ENCODE data around the gene UBE2R2.

DNA sequence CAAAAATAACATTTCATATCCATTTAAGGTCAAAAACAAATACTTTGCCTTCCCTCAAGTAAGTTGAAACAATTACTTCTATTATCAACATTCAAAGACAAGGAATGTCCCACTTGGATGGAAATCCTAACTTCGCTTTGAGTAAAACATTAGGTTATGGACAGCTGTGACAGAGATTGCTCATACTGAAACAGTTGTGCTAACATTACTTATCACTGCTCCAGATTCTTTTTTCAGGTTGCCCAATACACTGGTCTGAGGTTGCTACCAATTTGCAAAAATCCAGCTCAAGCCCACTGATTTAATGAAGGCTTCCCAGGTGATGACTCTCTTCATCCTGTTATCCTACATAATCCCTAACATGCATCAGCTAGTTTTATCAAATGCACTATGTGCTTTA lies 133.4 kb downstream of the UBE2R2 start:
- no peak for TF ChIP-seq CTCF (IDR thresholded peaks at IDR 0.05)
- TF ChIP-seq POLR2A (IDR thresholded peaks at IDR 0.05), result no peak
